MCF 10A (cell line): ENCODE results near the gene OR2C3. TPM values are rescaled to one million over a fixed set of nuclear protein-coding genes. Genes with fewer than 3 reads are reported as not detected.

Experiments used
- BruUV-seq: library from RNA; stranded (reverse); fragments of 400-500 nt; replicated peaks from 2 replicates; lab custom pipeline; 2021; lab: Mats Ljungman, UMichigan
- CTCF ChIA-PET: fragments of 300-600 bp; sonication (Branson Sonifier 250); formaldehyde crosslinking; extraction: SDS; loops from one replicate; lab custom pipeline; 2021; ENCODE audit warnings: antibody characterized with exemption, inconsistent platforms; lab: Yijun Ruan, JAX
- POLR2A ChIA-PET: fragments of 300-600, 350-650 bp; sonication (Branson Sonifier 250); formaldehyde crosslinking; extraction: SDS; loops from one replicate; lab custom pipeline; 2020; ENCODE audit warnings: antibody characterized with exemption, inconsistent platforms; lab: Yijun Ruan, JAX
- DNase-seq: peaks from one replicate; pipeline ENCODE4 v3.0.0-alpha.2; 2018; ENCODE audit not compliant: unreplicated experiment
- H3K27ac Mint-ChIP-seq: one replicate; pipeline ENCODE4 v1.8.0; 2022; ENCODE audit warnings: mild to moderate bottlenecking, low read depth, mixed read lengths; ENCODE audit not compliant: unreplicated experiment
- H3K27me3 Mint-ChIP-seq: one replicate; pipeline ENCODE4 v1.8.0; 2022; ENCODE audit warnings: mixed read lengths; ENCODE audit not compliant: insufficient read depth, unreplicated experiment
- H3K36me3 Mint-ChIP-seq: one replicate; pipeline ENCODE4 v1.8.0; 2022; ENCODE audit warnings: mild to moderate bottlenecking, moderate library complexity, mixed read lengths; ENCODE audit not compliant: insufficient read depth, unreplicated experiment
- H3K4me1 Mint-ChIP-seq: one replicate; pipeline ENCODE4 v1.8.0; 2022; ENCODE audit warnings: mixed read lengths; ENCODE audit not compliant: insufficient read depth, unreplicated experiment
- H3K4me3 Mint-ChIP-seq: one replicate; pipeline ENCODE4 v1.8.0; 2022; ENCODE audit warnings: mild to moderate bottlenecking, moderate library complexity, mixed read lengths; ENCODE audit not compliant: unreplicated experiment
- H3K9me3 Mint-ChIP-seq: one replicate; pipeline ENCODE4 v1.8.0; 2022; ENCODE audit warnings: mixed read lengths; ENCODE audit not compliant: unreplicated experiment
- intact Hi-C: fragments of 100-400 bp; cut with micrococcal nuclease; formaldehyde crosslinking; loops from 2 replicates; pipeline ENCODE4 v1.14.1; 2022
- total RNA-seq: library from RNA; stranded (reverse); gene quantifications from 2 replicates; pipeline ENCODE4 v1.2.3, GENCODE V29; 2022
- TF ChIP-seq, protein P1 (sequence below): fragments of 200-600 bp; IDR thresholded peaks from one replicate; pipeline ENCODE4 v1.8.0; 2022; ENCODE audit warnings: antibody characterized with exemption, mild to moderate bottlenecking; ENCODE audit not compliant: unreplicated experiment

The OR2C3 gene
- total RNA-seq, 1 experiment from 2014 or later, result not detected

DNA sequence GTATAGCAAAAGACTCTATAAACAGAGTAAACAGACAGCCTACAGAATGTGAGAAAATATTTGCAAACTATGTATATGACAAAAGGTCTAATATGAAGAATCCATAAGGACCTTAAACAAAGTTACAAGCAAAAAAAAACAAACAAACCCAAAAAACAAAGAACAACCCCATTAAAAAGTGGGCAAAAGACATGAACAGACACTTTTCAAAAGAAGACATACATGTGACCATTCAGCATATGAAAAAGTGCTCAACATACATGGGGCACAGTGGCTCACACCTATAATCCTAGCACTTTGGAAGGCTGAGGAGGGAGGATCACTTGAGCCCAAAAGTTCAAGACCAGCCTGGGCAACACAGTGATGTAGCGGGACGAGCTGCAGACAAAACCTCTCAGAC is 60.4 kb downstream of the OR2C3 start:
- no TSS peak for BruUV-seq
- ChIA-PET CTCF (interaction anchor here (0.7 to 6.6 kb wide), 6 partner anchors 11 to 102 kb away, joined by 3 to 55 read pairs (median 10); no protein-coding TSS in a partner anchor), POLR2A (interaction anchor here (1.4 kb wide), 1 partner anchor 13 kb away, joined by 5 read pairs; no protein-coding TSS in a partner anchor)
- H3K4me1 Mint-ChIP-seq, result no peaks in the 10 kb centered on the region
- no peak for DNase-seq
- TF ChIP-seq, protein P1, sequence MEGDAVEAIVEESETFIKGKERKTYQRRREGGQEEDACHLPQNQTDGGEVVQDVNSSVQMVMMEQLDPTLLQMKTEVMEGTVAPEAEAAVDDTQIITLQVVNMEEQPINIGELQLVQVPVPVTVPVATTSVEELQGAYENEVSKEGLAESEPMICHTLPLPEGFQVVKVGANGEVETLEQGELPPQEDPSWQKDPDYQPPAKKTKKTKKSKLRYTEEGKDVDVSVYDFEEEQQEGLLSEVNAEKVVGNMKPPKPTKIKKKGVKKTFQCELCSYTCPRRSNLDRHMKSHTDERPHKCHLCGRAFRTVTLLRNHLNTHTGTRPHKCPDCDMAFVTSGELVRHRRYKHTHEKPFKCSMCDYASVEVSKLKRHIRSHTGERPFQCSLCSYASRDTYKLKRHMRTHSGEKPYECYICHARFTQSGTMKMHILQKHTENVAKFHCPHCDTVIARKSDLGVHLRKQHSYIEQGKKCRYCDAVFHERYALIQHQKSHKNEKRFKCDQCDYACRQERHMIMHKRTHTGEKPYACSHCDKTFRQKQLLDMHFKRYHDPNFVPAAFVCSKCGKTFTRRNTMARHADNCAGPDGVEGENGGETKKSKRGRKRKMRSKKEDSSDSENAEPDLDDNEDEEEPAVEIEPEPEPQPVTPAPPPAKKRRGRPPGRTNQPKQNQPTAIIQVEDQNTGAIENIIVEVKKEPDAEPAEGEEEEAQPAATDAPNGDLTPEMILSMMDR, result no peak
- intact Hi-C loops, result no loop called here
- no peak overlapping the region for H3K4me3 Mint-ChIP-seq
- H3K36me3 Mint-ChIP-seq, result no peaks in the 10 kb centered on the region
- H3K27ac Mint-ChIP-seq, result no peak overlapping the region
- H3K9me3 Mint-ChIP-seq, result peaks cover 11% of the 10 kb centered on the region
- no peaks in the 10 kb centered on the region for H3K27me3 Mint-ChIP-seq

Other genes with a start within 250 kb of the OR2C3 start
- gene ZNF496, start 204.6 kb downstream of the OR2C3 start, total RNA-seq, result 58.0 and 67.2 TPM in 2 replicates
- 0.16 and 0.42 TPM in 2 replicates for gene NLRP3, start 120.3 kb downstream of the OR2C3 start, total RNA-seq
- gene OR2B11, start 78.3 kb downstream of the OR2C3 start, total RNA-seq, result not detected in 2 replicates
- gene GCSAML, start 12.7 kb upstream of the OR2C3 start, total RNA-seq, result not detected in 2 replicates
- not detected in 2 replicates for gene OR2G2, start 51.9 kb upstream of the OR2C3 start, total RNA-seq
- gene OR2G3, start 69.1 kb upstream of the OR2C3 start, total RNA-seq, result not detected in 2 replicates
- gene OR13G1, start 143.3 kb upstream of the OR2C3 start, total RNA-seq, result not detected in 2 replicates
- gene OR6F1, start 180.2 kb upstream of the OR2C3 start, total RNA-seq, result not detected in 2 replicates
- gene OR14K1, start 202.2 kb upstream of the OR2C3 start, total RNA-seq, result not detected in 2 replicates
- gene OR14A2, start 211.7 kb upstream of the OR2C3 start, total RNA-seq, result not detected in 2 replicates
- gene OR1C1, start 224.1 kb upstream of the OR2C3 start, total RNA-seq, result not detected in 2 replicates